Trophoblast cell (in vitro differentiated cells and primary cell): ENCODE results near the gene TRIM6.

Experiments used
- DNase-seq, 2 donors: peaks; one replicate each; pipeline ENCODE4 v3.0.0-alpha.2; 2016
- H2AFZ ChIP-seq: 2 replicates; pipeline ENCODE4 v1.6.1; 2013; ENCODE audit warnings: low read length, moderate library complexity, mild to moderate bottlenecking; ENCODE audit not compliant: insufficient read depth, poor library complexity
- H2AK5ac ChIP-seq: 2 replicates; pipeline ENCODE4 v1.6.1; 2013; ENCODE audit warnings: mild to moderate bottlenecking, low read length
- H2BK120ac ChIP-seq: 2 replicates; pipeline ENCODE4 v1.6.1; 2013; ENCODE audit warnings: low read length, mild to moderate bottlenecking, moderate library complexity; ENCODE audit not compliant: insufficient read depth, poor library complexity
- H2BK12ac ChIP-seq: 2 replicates; pipeline ENCODE4 v1.6.1; 2013; ENCODE audit warnings: mild to moderate bottlenecking, low read length, moderate library complexity
- H2BK5ac ChIP-seq: 2 replicates; pipeline ENCODE4 v1.6.1; 2013; ENCODE audit warnings: low read length, low read depth, moderate library complexity, mild to moderate bottlenecking; ENCODE audit not compliant: poor library complexity
- H3K14ac ChIP-seq: 2 replicates; pipeline ENCODE4 v1.6.1; 2013; ENCODE audit warnings: mild to moderate bottlenecking, low read length
- H3K18ac ChIP-seq: 2 replicates; pipeline ENCODE4 v1.6.1; 2013; ENCODE audit warnings: mild to moderate bottlenecking, low read length
- H3K23ac ChIP-seq: 2 replicates; pipeline ENCODE4 v1.6.1; 2013; ENCODE audit warnings: low read length
- H3K27ac ChIP-seq: 2 replicates; pipeline ENCODE4 v1.5.1; 2013; ENCODE audit warnings: low read depth, mild to moderate bottlenecking, inconsistent platforms, low read length, moderate library complexity
- H3K27me3 ChIP-seq: 2 replicates; pipeline ENCODE4 v1.6.1; 2013; ENCODE audit warnings: inconsistent platforms, mild to moderate bottlenecking, low read length, moderate library complexity; ENCODE audit not compliant: insufficient read depth
- H3K36me3 ChIP-seq, 2 experiments: 1 replicate in 1 of 2; 2 replicates in 1 of 2; pipeline ENCODE4 v1.6.1; 2013; ENCODE audit warnings: low read length in 2 of 2, mild to moderate bottlenecking in 2 of 2, moderate library complexity in 1 of 2; ENCODE audit not compliant: insufficient read depth in 2 of 2, control insufficient read depth in 1 of 2
- H3K4ac ChIP-seq: 2 replicates; pipeline ENCODE4 v1.6.1; 2013; ENCODE audit warnings: low read depth, mild to moderate bottlenecking, low read length, moderate library complexity
- H3K4me1 ChIP-seq, 2 experiments: 1 replicate in 1 of 2; 2 replicates in 1 of 2; pipeline ENCODE4 v1.6.1; 2013; ENCODE audit warnings: low read length in 2 of 2, mild to moderate bottlenecking in 2 of 2, moderate library complexity in 1 of 2; ENCODE audit not compliant: insufficient read depth in 2 of 2, control insufficient read depth in 1 of 2
- H3K4me2 ChIP-seq: 2 replicates; pipeline ENCODE4 v1.6.1; 2013; ENCODE audit warnings: inconsistent platforms, mild to moderate bottlenecking, low read length, moderate library complexity
- H3K4me3 ChIP-seq: 2 replicates; pipeline ENCODE4 v1.5.1; 2013; ENCODE audit warnings: mild to moderate bottlenecking, low read depth, low read length, inconsistent platforms
- H3K79me1 ChIP-seq: one replicate; pipeline ENCODE4 v1.6.1; 2013; ENCODE audit warnings: low read length
- H3K79me2 ChIP-seq: 2 replicates; pipeline ENCODE4 v1.6.1; 2013; ENCODE audit warnings: low read length, mild to moderate bottlenecking; ENCODE audit not compliant: control insufficient read depth, insufficient read depth, poor library complexity
- H3K9ac ChIP-seq: 2 replicates; pipeline ENCODE4 v1.6.1; 2013; ENCODE audit warnings: mild to moderate bottlenecking, low read length
- H3K9me3 ChIP-seq: 2 replicates; pipeline ENCODE4 v1.6.1; 2013; ENCODE audit warnings: low read depth, mild to moderate bottlenecking, control low read depth, inconsistent platforms, low read length; ENCODE audit not compliant: insufficient read depth
- H4K12ac ChIP-seq: 2 replicates; pipeline ENCODE4 v1.6.1; 2013; ENCODE audit warnings: low read depth, mild to moderate bottlenecking, low read length, moderate library complexity
- H4K8ac ChIP-seq: 2 replicates; pipeline ENCODE4 v1.6.1; 2013; ENCODE audit warnings: low read depth, mild to moderate bottlenecking, low read length, moderate library complexity
- H4K91ac ChIP-seq: one replicate; pipeline ENCODE4 v1.6.1; 2013; ENCODE audit warnings: low read depth, mild to moderate bottlenecking, low read length, moderate library complexity
- WGBS: extraction: QIAGEN DNeasy Blood & Tissue Kit; methylation state at CpG from one replicate; pipeline ENCODE4 v1.1.7; 2013; ENCODE audit warnings: missing lambda C conversion rate; ENCODE audit not compliant: insufficient read length, insufficient coverage; ENCODE audit errors: extremely low coverage; 5-methylcytosine and 5-hydroxymethylcytosine counted together

The TRIM6 gene

GRCh38 chr11:5625281-5625680 lies 28.8 kb downstream of the TRIM6 start:
- Histone ChIP-seq H4K12ac (no peak overlapping the region), H3K4me3 (no peak overlapping the region), H2AFZ (no peak overlapping the region), H2BK12ac (no peak overlapping the region), H3K14ac (no peak overlapping the region), H3K79me2 (no peaks in the 10 kb centered on the region), H4K91ac (no peak overlapping the region), H3K79me1 (peaks cover 11% of the 10 kb centered on the region), H3K4me1 (peaks cover 7 to 12% of the 10 kb centered on the region in 2 experiments), H3K27ac (no peak overlapping the region), H3K18ac (no peak overlapping the region), H3K23ac (no peak overlapping the region), H3K9ac (no peak overlapping the region), H2BK120ac (no peak overlapping the region), H3K4me2 (peak overlapping the region; percentile 57), H3K36me3 (no peaks in the 10 kb centered on the region), H3K4ac (no peak overlapping the region), H2AK5ac (no peak overlapping the region), H3K9me3 (no peaks in the 10 kb centered on the region), H3K27me3 (no peaks in the 10 kb centered on the region), H2BK5ac (no peak overlapping the region), H4K8ac (no peak overlapping the region)
- no peak for DNase-seq
- WGBS = no CpG with 5 or more reads among the region's 4 CpGs

- H4K12ac ChIP-seq = no peak overlapping the region
- H3K27me3 ChIP-seq = no peaks in the 10 kb centered on the region
- H3K4ac ChIP-seq = no peak overlapping the region
- no peak overlapping the region for H4K91ac ChIP-seq
- DNase-seq = peak; percentile 4 to 84
- no peaks in the 10 kb centered on the region for H3K36me3 ChIP-seq
- no peak overlapping the region for H2BK12ac ChIP-seq
- H3K18ac ChIP-seq = no peak overlapping the region
- H3K14ac ChIP-seq = no peak overlapping the region
- H3K4me2 ChIP-seq = no peak overlapping the region
- no peaks in the 10 kb centered on the region for H3K79me2 ChIP-seq
- no peak overlapping the region for H3K27ac ChIP-seq
- no peak overlapping the region for H3K23ac ChIP-seq
- H3K9me3 ChIP-seq = no peaks in the 10 kb centered on the region
- no peak overlapping the region for H2BK120ac ChIP-seq
- H3K9ac ChIP-seq = no peak overlapping the region
- no peak overlapping the region for H3K4me3 ChIP-seq
- WGBS = no CpG with 5 or more reads among the region's 5 CpGs
- H3K79me1 ChIP-seq = peaks cover 7% of the 10 kb centered on the region
- H2BK5ac ChIP-seq = no peak overlapping the region
- H2AK5ac ChIP-seq = no peak overlapping the region
- H2AFZ ChIP-seq = no peak overlapping the region
- peaks cover 6 to 9% of the 10 kb centered on the region in 2 experiments for H3K4me1 ChIP-seq
- H4K8ac ChIP-seq = no peak overlapping the region
Measured at GRCh38 chr11:5626196-5626595, 29.8 kb downstream of the TRIM6 start.

GRCh38 chr11:5631417-5631816 lies 35.0 kb downstream of the TRIM6 start:
- no CpG with 5 or more reads among the region's 2 CpGs for WGBS
- no peak overlapping the region for H3K14ac ChIP-seq
- no peak overlapping the region for H2BK120ac ChIP-seq
- no peak overlapping the region for H3K18ac ChIP-seq
- no peak overlapping the region for H2BK12ac ChIP-seq
- no peak overlapping the region for H3K27ac ChIP-seq
- no peaks in the 10 kb centered on the region for H3K79me1 ChIP-seq
- H3K9ac ChIP-seq = no peak overlapping the region
- no peaks in the 10 kb centered on the region for H3K9me3 ChIP-seq
- no peak overlapping the region for H3K4me2 ChIP-seq
- H2AFZ ChIP-seq = no peak overlapping the region
- no peaks in the 10 kb centered on the region for H3K79me2 ChIP-seq
- peaks cover 0 to 2% of the 10 kb centered on the region in 2 experiments for H3K36me3 ChIP-seq
- no peak overlapping the region for H3K23ac ChIP-seq
- H4K91ac ChIP-seq = no peak overlapping the region
- no peak overlapping the region for H4K8ac ChIP-seq
- H3K4me3 ChIP-seq = no peak overlapping the region
- peaks cover 0 to 2% of the 10 kb centered on the region in 2 experiments for H3K4me1 ChIP-seq
- no peak overlapping the region for H4K12ac ChIP-seq
- no peak overlapping the region for H2BK5ac ChIP-seq
- no peak overlapping the region for H2AK5ac ChIP-seq
- no peak for DNase-seq
- no peak overlapping the region for H3K4ac ChIP-seq
- no peaks in the 10 kb centered on the region for H3K27me3 ChIP-seq

- no peaks in the 10 kb centered on the region for H3K79me2 ChIP-seq
- no CpG with 5 or more reads among the region's 5 CpGs for WGBS
- H3K4ac ChIP-seq = no peak overlapping the region
- no peak overlapping the region for H3K14ac ChIP-seq
- H4K8ac ChIP-seq = no peak overlapping the region
- H2AK5ac ChIP-seq = no peak overlapping the region
- H2BK5ac ChIP-seq = no peak overlapping the region
- peak; percentile 51 to 56 for DNase-seq
- no peak overlapping the region for H3K9ac ChIP-seq
- H4K12ac ChIP-seq = no peak overlapping the region
- peaks cover 0 to 2% of the 10 kb centered on the region in 2 experiments for H3K36me3 ChIP-seq
- no peak overlapping the region for H3K27ac ChIP-seq
- no peaks in the 10 kb centered on the region for H3K9me3 ChIP-seq
- no peak overlapping the region for H2AFZ ChIP-seq
- H3K4me2 ChIP-seq = no peak overlapping the region
- H2BK12ac ChIP-seq = no peak overlapping the region
- H3K4me3 ChIP-seq = no peak overlapping the region
- no peak overlapping the region for H3K18ac ChIP-seq
- H4K91ac ChIP-seq = no peak overlapping the region
- H2BK120ac ChIP-seq = no peak overlapping the region
- no peaks in the 10 kb centered on the region for H3K27me3 ChIP-seq
- no peak overlapping the region for H3K23ac ChIP-seq
- peaks cover 0 to 2% of the 10 kb centered on the region in 2 experiments for H3K4me1 ChIP-seq
- H3K79me1 ChIP-seq = no peaks in the 10 kb centered on the region
Measured at GRCh38 chr11:5631969-5632635, 35.7 kb downstream of the TRIM6 start.
